ENCODE data around the gene ATF7. TPM values are rescaled to one million over a fixed set of nuclear protein-coding genes. Genes with fewer than 3 reads are reported as not detected.
A peak's percentile ranks its signal among the peaks of the same experiment; 100 is the strongest.

The ATF7 gene
- total and polyA plus RNA-seq, 2 donors (not counting 1 experiment from before 2014, with no cell fraction given): 15.7 to 42.2 TPM

- H3K9me3 ChIP-seq (ENCODE audit: control extremely low read depth in 1 of 3, control insufficient read depth in 2 of 3, insufficient read depth in 1 of 3, low read length in 2 of 3): no peaks in the 10 kb centered on the region
- intact Hi-C loops (cut with micrococcal nuclease): loop anchor here (10.0 kb wide), 1 partner anchor 299 kb away; the partner anchor contains the start of gene AAAS
- Mint-ChIP-seq H3K27me3 (no peaks in the 10 kb centered on the region), H3K4me1 (peaks cover 52% of the 10 kb centered on the region), H3K4me3 (peak overlapping the region; percentile 91), H3K9me3 (ENCODE audit: insufficient read depth) (no peaks in the 10 kb centered on the region), H3K27ac (peak overlapping the region; percentile 63)
- WGBS (ENCODE audit: insufficient coverage): no CpG with 5 or more reads among the region's 7 CpGs
- peaks cover 33 to 37% of the 10 kb centered on the region in 2 donors for H3K4me1 ChIP-seq (ENCODE audit: control insufficient read depth in 2 of 2, insufficient read depth in 2 of 2, low read length in 2 of 2)
- no peaks in the 10 kb centered on the region for H3K27me3 ChIP-seq (replicated peaks in 1 of 4; ENCODE audit: control extremely low read depth in 1 of 4, control insufficient read depth in 3 of 4, insufficient read depth in 4 of 4, low read length in 3 of 4)
- peak overlapping the region; percentile 31 for H3K9ac ChIP-seq (ENCODE audit: low read length)
- ChIA-PET POLR2A (interaction anchor here (0.9 kb wide), 1 partner anchor 9 kb away, joined by 3 read pairs; no protein-coding TSS in a partner anchor), CTCF (interaction anchor here (0.7 to 1.4 kb wide), 4 partner anchors 12 to 121 kb away, joined by 3 read pairs; no protein-coding TSS in a partner anchor)
- peaks cover 61% of the 10 kb centered on the region for H3K79me2 ChIP-seq (ENCODE audit: control insufficient read depth, insufficient read depth, low read length)
- no peaks in the 10 kb centered on the region for H3K36me3 ChIP-seq (replicated peaks in 1 of 2; ENCODE audit: control extremely low read depth in 1 of 2, control insufficient read depth in 1 of 2, extremely low read depth in 1 of 2, insufficient read depth in 2 of 2, low read length in 1 of 2)
- H3K4me3 ChIP-seq (ENCODE audit: control extremely low read depth in 1 of 5, extremely low read depth in 1 of 5, insufficient read depth in 1 of 5, low read depth in 2 of 5, low read length in 4 of 5): no peak overlapping the region
- TF ChIP-seq, protein P1, sequence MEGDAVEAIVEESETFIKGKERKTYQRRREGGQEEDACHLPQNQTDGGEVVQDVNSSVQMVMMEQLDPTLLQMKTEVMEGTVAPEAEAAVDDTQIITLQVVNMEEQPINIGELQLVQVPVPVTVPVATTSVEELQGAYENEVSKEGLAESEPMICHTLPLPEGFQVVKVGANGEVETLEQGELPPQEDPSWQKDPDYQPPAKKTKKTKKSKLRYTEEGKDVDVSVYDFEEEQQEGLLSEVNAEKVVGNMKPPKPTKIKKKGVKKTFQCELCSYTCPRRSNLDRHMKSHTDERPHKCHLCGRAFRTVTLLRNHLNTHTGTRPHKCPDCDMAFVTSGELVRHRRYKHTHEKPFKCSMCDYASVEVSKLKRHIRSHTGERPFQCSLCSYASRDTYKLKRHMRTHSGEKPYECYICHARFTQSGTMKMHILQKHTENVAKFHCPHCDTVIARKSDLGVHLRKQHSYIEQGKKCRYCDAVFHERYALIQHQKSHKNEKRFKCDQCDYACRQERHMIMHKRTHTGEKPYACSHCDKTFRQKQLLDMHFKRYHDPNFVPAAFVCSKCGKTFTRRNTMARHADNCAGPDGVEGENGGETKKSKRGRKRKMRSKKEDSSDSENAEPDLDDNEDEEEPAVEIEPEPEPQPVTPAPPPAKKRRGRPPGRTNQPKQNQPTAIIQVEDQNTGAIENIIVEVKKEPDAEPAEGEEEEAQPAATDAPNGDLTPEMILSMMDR (IDR thresholded peaks at IDR 0.05): no peak
- TF ChIP-seq EZH2 (IDR thresholded peaks at IDR 0.05; ENCODE audit: borderline replicate concordance, insufficient read depth, low read depth, low read length, poor library complexity, severe bottlenecking): no peak
- no peaks in the 10 kb centered on the region for H4K20me1 ChIP-seq (ENCODE audit: control insufficient read depth, insufficient read depth, low read length, poor library complexity, severe bottlenecking)
- no peak for ATAC-seq (ENCODE audit: low read depth)
- H2AFZ ChIP-seq (ENCODE audit: insufficient read depth, low read depth, low read length, poor library complexity, severe bottlenecking): peak overlapping the region; percentile 12
- peak overlapping the region in 1 of 2 donors; percentile 20 for H3K27ac ChIP-seq (ENCODE audit: low read length in 2 of 2)
- H3K4me2 ChIP-seq (replicated peaks; ENCODE audit: low read depth, low read length, poor library complexity, severe bottlenecking): peak overlapping the region; percentile 83
- no peak for DNase-seq
Observed at GRCh38 chr12:53623548-53624385, 2.4 kb downstream of the ATF7 start.

DNA sequence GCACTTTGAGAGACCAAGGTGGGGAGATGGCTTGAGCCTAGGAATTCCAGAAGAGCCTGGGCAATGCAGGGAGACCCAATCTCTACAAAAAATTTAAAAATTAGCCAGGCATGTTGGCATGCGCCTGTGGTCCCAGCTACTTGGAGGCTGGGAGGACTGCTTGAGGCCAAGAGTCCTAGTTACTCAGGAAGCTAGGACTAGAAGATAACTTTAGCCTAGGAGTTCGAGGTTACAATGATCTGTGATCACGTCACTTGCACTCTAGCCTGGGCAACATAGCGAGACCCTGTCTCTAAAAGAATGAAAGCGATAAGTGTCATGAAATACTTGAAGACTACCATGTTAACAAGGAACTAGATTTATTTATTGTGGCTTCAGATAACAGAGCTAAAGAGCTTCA lies 3.5 kb downstream of the ATF7 start:
- POLR2A ChIA-PET: no interaction called here
- no peak overlapping the region for H3K4me3 ChIP-seq (ENCODE audit: control extremely low read depth in 1 of 5, extremely low read depth in 1 of 5, insufficient read depth in 1 of 5, low read depth in 2 of 5, low read length in 4 of 5)
- CTCF ChIA-PET: no interaction called here
- H3K4me1 ChIP-seq (ENCODE audit: control insufficient read depth in 2 of 2, insufficient read depth in 2 of 2, low read length in 2 of 2): peaks cover 37 to 46% of the 10 kb centered on the region in 2 donors
- WGBS (ENCODE audit: insufficient coverage): 86% methylated on average over 3 of the region's 5 CpGs
- Mint-ChIP-seq H3K27me3 (no peaks in the 10 kb centered on the region), H3K4me3 (no peak overlapping the region), H3K9me3 (ENCODE audit: insufficient read depth) (no peaks in the 10 kb centered on the region), H3K27ac (peak overlapping the region; percentile 15), H3K4me1 (peaks cover 63% of the 10 kb centered on the region)
- TF ChIP-seq EZH2 (IDR thresholded peaks at IDR 0.05; ENCODE audit: borderline replicate concordance, insufficient read depth, low read depth, low read length, poor library complexity, severe bottlenecking): no peak
- TF ChIP-seq, protein P1 (IDR thresholded peaks at IDR 0.05): no peak
- H3K79me2 ChIP-seq (ENCODE audit: control insufficient read depth, insufficient read depth, low read length): peaks cover 71% of the 10 kb centered on the region
- no peaks in the 10 kb centered on the region for H3K36me3 ChIP-seq (replicated peaks in 1 of 2; ENCODE audit: control extremely low read depth in 1 of 2, control insufficient read depth in 1 of 2, extremely low read depth in 1 of 2, insufficient read depth in 2 of 2, low read length in 1 of 2)
- H3K9ac ChIP-seq (ENCODE audit: low read length): no peak overlapping the region
- intact Hi-C loops (cut with micrococcal nuclease): loop anchor here (10.0 kb wide), 1 partner anchor 298 kb away; the partner anchor contains the start of gene AAAS
- peak overlapping the region in 1 of 2 donors; percentile 20 for H3K27ac ChIP-seq (ENCODE audit: low read length in 2 of 2)
- no peaks in the 10 kb centered on the region for H4K20me1 ChIP-seq (ENCODE audit: control insufficient read depth, insufficient read depth, low read length, poor library complexity, severe bottlenecking)
- no peak overlapping the region for H3K4me2 ChIP-seq (replicated peaks; ENCODE audit: low read depth, low read length, poor library complexity, severe bottlenecking)
- ATAC-seq (ENCODE audit: low read depth) (no peak), DNase-seq (no peak)
- no peak overlapping the region for H2AFZ ChIP-seq (ENCODE audit: insufficient read depth, low read depth, low read length, poor library complexity, severe bottlenecking)
- no peaks in the 10 kb centered on the region for H3K27me3 ChIP-seq (replicated peaks in 1 of 4; ENCODE audit: control extremely low read depth in 1 of 4, control insufficient read depth in 3 of 4, insufficient read depth in 4 of 4, low read length in 3 of 4)
- no peaks in the 10 kb centered on the region for H3K9me3 ChIP-seq (ENCODE audit: control extremely low read depth in 1 of 3, control insufficient read depth in 2 of 3, insufficient read depth in 1 of 3, low read length in 2 of 3)

Data from B cell (primary cell).